H1 (cell line): Measurements from ENCODE around the gene INIP. TPM values are rescaled to one million over a fixed set of nuclear protein-coding genes. Genes with fewer than 3 reads are reported as not detected.

Experiments
- CTCF ChIP-seq, 3 experiments: IDR thresholded peaks; 1 replicate in 2 of 3; 2 replicates in 1 of 3; pipeline versions ENCODE4 v1.5.1 to v1.6.1; 2011; ENCODE audit warnings: low read length in 3 of 3, mild to moderate bottlenecking in 3 of 3, inconsistent platforms in 2 of 3, low read depth in 1 of 3, moderate library complexity in 1 of 3; ENCODE audit not compliant: insufficient read depth in 1 of 3; ENCODE audit errors: control extremely low read depth in 1 of 3
- PHF8 ChIP-seq: fragments of 200-600 bp; sonication (generic); conservative IDR thresholded peaks from 2 replicates; pipeline ENCODE4 v1.7.1; 2012; ENCODE audit warnings: low read depth, mild to moderate bottlenecking, inconsistent platforms, low read length, moderate library complexity
- RBBP5 ChIP-seq: IDR thresholded peaks from 2 replicates; pipeline ENCODE4 v1.7.1; 2012; ENCODE audit warnings: low read depth, mild to moderate bottlenecking, inconsistent platforms, low read length, moderate library complexity, borderline replicate concordance
- TCF12 ChIP-seq: IDR thresholded peaks from 2 replicates; pipeline ENCODE4 v1.6.1; 2011; ENCODE audit warnings: low read depth, mild to moderate bottlenecking, low read length
- polyA plus RNA-seq, 7 experiments: library from polyadenylated mRNA; depleted of rRNA in 3 of 7; stranded (reverse) in 5 of 7; unstranded in 2 of 7; fragments of >200 nt in 5 of 7; fragments of 200-250 nt in 2 of 7; gene quantifications; 1 replicate in 5 of 7; 2 replicates in 1 of 7; 4 replicates in 1 of 7; pipeline versions ENCODE4 v1.2.1 to v1.2.3, GENCODE V29; 2011 to 2013; ENCODE audit warnings: missing spikeins in 2 of 7, mixed read lengths in 2 of 7
- total RNA-seq: library from RNA; stranded (reverse); fragmentation: NEBNext Ultra II Directional; extraction: Animal tissue kit (Norgen Biotek cat#: 25700); gene quantifications from 2 replicates; pipeline ENCODE4 v1.2.1, GENCODE V29; 2021

Gene INIP
- total and polyA plus RNA-seq, 2 of the 8 experiments (the other 6 are each of a cell fraction or from before 2014, with no cell fraction given): 10.7 to 18.3 TPM

- TF ChIP-seq RBBP5: no peak
- TF ChIP-seq TCF12: no peak
- no peak for TF ChIP-seq PHF8
- TF ChIP-seq CTCF (IDR thresholded peaks at IDR 0.05; ENCODE audit: control extremely low read depth in 1 of 3, insufficient read depth in 1 of 3, low read depth in 1 of 3, low read length in 3 of 3): no peak
These were observed 53.4 kb downstream of the INIP start (continued) for GRCh38 chr9:112664531-112664930.
